GM23248 (cell line): ENCODE results near the gene BRF1.

Experiments
- EZH2 ChIP-seq: fragments of 200-600 bp; sonication (generic); IDR thresholded peaks from 2 replicates; pipeline ENCODE4 v1.6.1; 2018; ENCODE audit warnings: antibody characterized with exemption, mild to moderate bottlenecking; ENCODE audit not compliant: insufficient read depth, poor library complexity, severe bottlenecking
- EZH2phosphoT487 ChIP-seq: fragments of 200-600 bp; sonication (generic); IDR thresholded peaks from 2 replicates; pipeline ENCODE4 v1.6.1; 2018; ENCODE audit warnings: antibody characterized with exemption, moderate library complexity, mild to moderate bottlenecking, low read depth; ENCODE audit not compliant: insufficient read depth

GRCh38 chr14:105328070-105328677 lies 27.4 kb upstream of the BRF1 start:
- TF ChIP-seq EZH2phosphoT487 (no peak), EZH2 (no peak)
